Measurements from ENCODE around the gene FER1L5.

FER1L5 gene

DNA sequence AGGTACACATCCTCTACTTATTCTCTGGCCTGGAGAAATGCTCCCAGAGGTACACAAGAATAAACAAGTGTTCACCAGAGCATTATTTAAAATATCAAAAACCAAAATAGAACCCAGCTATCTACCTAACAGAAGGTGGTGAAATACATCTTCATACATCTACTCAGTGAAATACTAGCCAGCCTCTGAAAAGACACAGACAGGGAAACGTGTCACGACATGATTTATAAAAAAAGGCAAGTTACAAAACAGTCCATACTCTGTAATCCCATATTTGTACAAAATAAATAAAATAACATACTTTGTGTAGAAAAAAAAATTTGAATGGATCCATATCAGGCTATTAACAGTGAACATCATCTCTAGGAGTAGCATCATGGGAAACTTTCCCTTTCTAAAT lies 42.6 kb upstream of the FER1L5 start:
- Histone ChIP-seq H3K27me3 (ENCODE audit: insufficient read depth, poor library complexity, severe bottlenecking) (no peaks in the 10 kb centered on the region), H3K4me3 (replicated peaks; ENCODE audit: insufficient read depth, low read length) (no peak overlapping the region), H3K27ac (replicated peaks) (no peak overlapping the region)
- no peak for DNase-seq (ENCODE audit: low read depth in 1 of 2, low spot score in 1 of 2)
- TF ChIP-seq CTCF (IDR thresholded peaks at IDR 0.05; ENCODE audit: insufficient read depth, low read length) (no peak), GABPA (IDR thresholded peaks at IDR 0.05; ENCODE audit: low read depth) (no peak), SPI1 (IDR thresholded peaks at IDR 0.05; ENCODE audit: borderline replicate concordance, low read depth) (no peak), POLR2AphosphoS5 (IDR thresholded peaks at IDR 0.05; ENCODE audit: low read depth) (no peak)
- TF ChIP-seq, protein P1, sequence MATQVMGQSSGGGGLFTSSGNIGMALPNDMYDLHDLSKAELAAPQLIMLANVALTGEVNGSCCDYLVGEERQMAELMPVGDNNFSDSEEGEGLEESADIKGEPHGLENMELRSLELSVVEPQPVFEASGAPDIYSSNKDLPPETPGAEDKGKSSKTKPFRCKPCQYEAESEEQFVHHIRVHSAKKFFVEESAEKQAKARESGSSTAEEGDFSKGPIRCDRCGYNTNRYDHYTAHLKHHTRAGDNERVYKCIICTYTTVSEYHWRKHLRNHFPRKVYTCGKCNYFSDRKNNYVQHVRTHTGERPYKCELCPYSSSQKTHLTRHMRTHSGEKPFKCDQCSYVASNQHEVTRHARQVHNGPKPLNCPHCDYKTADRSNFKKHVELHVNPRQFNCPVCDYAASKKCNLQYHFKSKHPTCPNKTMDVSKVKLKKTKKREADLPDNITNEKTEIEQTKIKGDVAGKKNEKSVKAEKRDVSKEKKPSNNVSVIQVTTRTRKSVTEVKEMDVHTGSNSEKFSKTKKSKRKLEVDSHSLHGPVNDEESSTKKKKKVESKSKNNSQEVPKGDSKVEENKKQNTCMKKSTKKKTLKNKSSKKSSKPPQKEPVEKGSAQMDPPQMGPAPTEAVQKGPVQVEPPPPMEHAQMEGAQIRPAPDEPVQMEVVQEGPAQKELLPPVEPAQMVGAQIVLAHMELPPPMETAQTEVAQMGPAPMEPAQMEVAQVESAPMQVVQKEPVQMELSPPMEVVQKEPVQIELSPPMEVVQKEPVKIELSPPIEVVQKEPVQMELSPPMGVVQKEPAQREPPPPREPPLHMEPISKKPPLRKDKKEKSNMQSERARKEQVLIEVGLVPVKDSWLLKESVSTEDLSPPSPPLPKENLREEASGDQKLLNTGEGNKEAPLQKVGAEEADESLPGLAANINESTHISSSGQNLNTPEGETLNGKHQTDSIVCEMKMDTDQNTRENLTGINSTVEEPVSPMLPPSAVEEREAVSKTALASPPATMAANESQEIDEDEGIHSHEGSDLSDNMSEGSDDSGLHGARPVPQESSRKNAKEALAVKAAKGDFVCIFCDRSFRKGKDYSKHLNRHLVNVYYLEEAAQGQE (IDR thresholded peaks at IDR 0.05; ENCODE audit: insufficient replicate concordance, low read depth) = no peak

GRCh38 chr2:96601382-96602292 lies 40.9 kb upstream of the FER1L5 start:
- Histone ChIP-seq H3K4me3 (replicated peaks; ENCODE audit: insufficient read depth, low read length) (no peak overlapping the region), H3K27ac (replicated peaks) (no peak overlapping the region), H3K27me3 (ENCODE audit: insufficient read depth, poor library complexity, severe bottlenecking) (no peaks in the 10 kb centered on the region)
- TF ChIP-seq SPI1 (IDR thresholded peaks at IDR 0.05; ENCODE audit: borderline replicate concordance, low read depth) (no peak), POLR2AphosphoS5 (IDR thresholded peaks at IDR 0.05; ENCODE audit: low read depth) (no peak), GABPA (IDR thresholded peaks at IDR 0.05; ENCODE audit: low read depth) (no peak), CTCF (IDR thresholded peaks at IDR 0.05; ENCODE audit: insufficient read depth, low read length) (no peak)
- TF ChIP-seq, protein P1 (IDR thresholded peaks at IDR 0.05; ENCODE audit: insufficient replicate concordance, low read depth) = no peak
- DNase-seq (ENCODE audit: low read depth in 1 of 2, low spot score in 1 of 2) = no peak

GRCh38 chr2:96602330-96602823 lies 40.2 kb upstream of the FER1L5 start:
- Histone ChIP-seq H3K4me3 (replicated peaks; ENCODE audit: insufficient read depth, low read length) (no peak overlapping the region), H3K27ac (replicated peaks) (no peak overlapping the region), H3K27me3 (ENCODE audit: insufficient read depth, poor library complexity, severe bottlenecking) (no peaks in the 10 kb centered on the region)
- TF ChIP-seq CTCF (IDR thresholded peaks at IDR 0.05; ENCODE audit: insufficient read depth, low read length) (no peak), POLR2AphosphoS5 (IDR thresholded peaks at IDR 0.05; ENCODE audit: low read depth) (no peak), GABPA (IDR thresholded peaks at IDR 0.05; ENCODE audit: low read depth) (no peak), SPI1 (IDR thresholded peaks at IDR 0.05; ENCODE audit: borderline replicate concordance, low read depth) (no peak)
- TF ChIP-seq, protein P1 (IDR thresholded peaks at IDR 0.05; ENCODE audit: insufficient replicate concordance, low read depth) = no peak
- no peak for DNase-seq (ENCODE audit: low read depth in 1 of 2, low spot score in 1 of 2)

Data from HL-60 (cell line).